Activated CD4-positive, alpha-beta T cell treated with anti-CD3 and anti-CD28 coated beads, Interleukin-2, amount 10 ng/mL, durations not matched to agents 7 days and 5 days (primary cell): ENCODE data around the gene ENGASE. TPM values are rescaled to one million over a fixed set of nuclear protein-coding genes. Genes with fewer than 3 reads are reported as not detected.

Source experiments
- CTCF ChIA-PET: fragments of 350-600 bp; sonication (Branson Sonifier 250); formaldehyde crosslinking; loops from one replicate; lab custom pipeline; 2021; ENCODE audit warnings: antibody characterized with exemption; lab: Charles Lee
- POLR2A ChIA-PET: fragments of 350-600 bp; sonication (Branson Sonifier 250); formaldehyde crosslinking; loops from one replicate; lab custom pipeline; 2021; ENCODE audit warnings: antibody characterized with exemption; lab: Charles Lee
- DNase-seq: peaks from one replicate; pipeline ENCODE4 v3.0.0-alpha.2; 2020
- H3K27ac Mint-ChIP-seq: one replicate; pipeline ENCODE4 v1.8.0; 2021; ENCODE audit warnings: mild to moderate bottlenecking, moderate library complexity, mixed read lengths
- H3K27me3 Mint-ChIP-seq: one replicate; pipeline ENCODE4 v1.8.0; 2021; ENCODE audit warnings: mixed read lengths
- H3K36me3 Mint-ChIP-seq: one replicate; pipeline ENCODE4 v1.8.0; 2021; ENCODE audit warnings: low read depth, mixed read lengths
- H3K4me1 Mint-ChIP-seq: one replicate; pipeline ENCODE4 v1.8.0; 2021; ENCODE audit warnings: mixed read lengths
- H3K4me3 Mint-ChIP-seq: one replicate; pipeline ENCODE4 v1.8.0; 2021; ENCODE audit warnings: mild to moderate bottlenecking, moderate library complexity, mixed read lengths
- H3K9me3 Mint-ChIP-seq: one replicate; pipeline ENCODE4 v1.8.0; 2021; ENCODE audit warnings: mixed read lengths
- total RNA-seq, 2 experiments: library from RNA; stranded (reverse); gene quantifications; one replicate each; pipeline ENCODE4 v1.2.3, GENCODE V29; 2021

Gene ENGASE
- total RNA-seq, 2 experiments from 2014 or later, result 30.8 to 36.1 TPM

- no peak for DNase-seq
- Mint-ChIP-seq H3K36me3 (no peaks in the 10 kb centered on the region), H3K27ac (no peak overlapping the region), H3K27me3 (peaks cover 11% of the 10 kb centered on the region), H3K4me3 (no peak overlapping the region), H3K9me3 (no peaks in the 10 kb centered on the region), H3K4me1 (no peaks in the 10 kb centered on the region)
- CTCF ChIA-PET, result interaction anchor here (0.6 to 1.3 kb wide), 3 partner anchors 12 to 363 kb away, joined by 3 read pairs; no protein-coding TSS in a partner anchor
- POLR2A ChIA-PET, result no interaction called here
Observed at GRCh38 chr17:79033046-79033616, 41.5 kb upstream of the ENGASE start.

GRCh38 chr17:79033741-79034501 lies 40.7 kb upstream of the ENGASE start:
- H3K9me3 Mint-ChIP-seq, result no peaks in the 10 kb centered on the region
- no peak overlapping the region for H3K27ac Mint-ChIP-seq
- no peak overlapping the region for H3K4me3 Mint-ChIP-seq
- CTCF ChIA-PET, result no interaction called here
- H3K27me3 Mint-ChIP-seq, result peaks cover 9% of the 10 kb centered on the region
- no peak for DNase-seq
- H3K4me1 Mint-ChIP-seq, result no peaks in the 10 kb centered on the region
- POLR2A ChIA-PET, result no interaction called here
- no peaks in the 10 kb centered on the region for H3K36me3 Mint-ChIP-seq

DNA sequence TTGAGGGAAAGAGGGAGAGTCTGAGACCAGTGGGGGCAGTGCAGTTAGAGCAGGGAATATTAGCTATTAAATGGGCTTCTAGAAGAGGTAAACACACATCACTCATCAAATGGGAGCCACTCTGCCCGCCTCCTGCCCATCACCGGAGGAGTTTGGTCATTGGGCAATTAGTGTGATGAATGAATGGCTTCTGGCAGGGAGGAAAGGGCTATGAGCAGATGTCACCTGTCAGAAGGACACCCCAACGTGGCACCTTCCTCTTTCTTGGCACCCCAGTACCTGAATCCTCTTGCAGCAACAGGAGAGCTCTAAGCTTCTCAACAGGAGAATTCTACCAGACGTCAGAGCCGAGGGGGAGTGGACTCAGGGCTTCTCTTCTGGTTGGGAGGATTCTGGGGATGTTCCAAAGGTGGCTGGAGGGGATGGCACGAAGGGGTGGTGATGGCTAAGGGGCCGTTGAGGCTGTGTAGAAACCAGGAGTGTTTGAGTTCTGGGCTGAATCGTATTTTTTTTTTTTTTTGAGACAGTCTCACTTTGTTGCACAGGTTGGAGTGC lies 39.6 kb upstream of the ENGASE start:
- Mint-ChIP-seq H3K36me3 (no peaks in the 10 kb centered on the region), H3K4me1 (no peaks in the 10 kb centered on the region), H3K4me3 (no peak overlapping the region), H3K9me3 (no peaks in the 10 kb centered on the region), H3K27me3 (peaks cover 5% of the 10 kb centered on the region), H3K27ac (no peak overlapping the region)
- DNase-seq, result no peak
- POLR2A ChIA-PET, result no interaction called here
- CTCF ChIA-PET, result no interaction called here

- H3K9me3 Mint-ChIP-seq, result no peaks in the 10 kb centered on the region
- no peak overlapping the region for H3K4me3 Mint-ChIP-seq
- H3K27ac Mint-ChIP-seq, result no peak overlapping the region
- POLR2A ChIA-PET, result no interaction called here
- CTCF ChIA-PET, result interaction anchor here (1.0 kb wide), 1 partner anchor 30 kb away, joined by 3 read pairs; no protein-coding TSS in a partner anchor
- H3K27me3 Mint-ChIP-seq, result peaks cover 3% of the 10 kb centered on the region
- no peaks in the 10 kb centered on the region for H3K36me3 Mint-ChIP-seq
- no peak for DNase-seq
- H3K4me1 Mint-ChIP-seq, result no peaks in the 10 kb centered on the region
Observed at GRCh38 chr17:79035686-79036085, 38.9 kb upstream of the ENGASE start.

DNA sequence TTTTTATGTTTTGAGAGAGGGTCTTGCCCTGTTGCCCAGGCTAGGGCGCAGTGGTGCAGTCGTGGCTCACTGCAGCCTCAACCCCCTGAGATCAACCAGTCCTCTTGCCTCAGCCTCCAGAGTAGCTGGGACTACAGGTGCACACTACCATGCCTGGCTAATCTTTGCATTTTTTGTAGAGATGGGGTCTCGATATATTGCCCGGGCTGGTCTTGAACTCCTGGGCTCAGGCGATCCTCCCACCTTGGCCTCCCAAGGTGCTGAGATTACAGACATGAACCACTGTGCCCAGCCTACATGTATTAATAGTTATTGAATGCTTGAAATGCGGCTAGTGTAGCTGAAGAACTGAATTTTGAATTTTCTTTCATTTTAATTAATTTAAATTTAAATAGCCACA lies 38.4 kb upstream of the ENGASE start:
- Mint-ChIP-seq H3K4me1 (no peaks in the 10 kb centered on the region), H3K36me3 (no peaks in the 10 kb centered on the region), H3K27ac (no peak overlapping the region), H3K4me3 (no peak overlapping the region), H3K9me3 (no peaks in the 10 kb centered on the region), H3K27me3 (peaks cover 3% of the 10 kb centered on the region)
- CTCF ChIA-PET, result interaction anchor here (0.9 to 1.0 kb wide), 2 partner anchors 16 to 29 kb away, joined by 3 read pairs; no protein-coding TSS in a partner anchor
- POLR2A ChIA-PET, result no interaction called here
- no peak for DNase-seq

GRCh38 chr17:79036596-79036995 lies 38.0 kb upstream of the ENGASE start:
- no peak overlapping the region for H3K27ac Mint-ChIP-seq
- no peaks in the 10 kb centered on the region for H3K9me3 Mint-ChIP-seq
- no peak for DNase-seq
- H3K4me3 Mint-ChIP-seq, result no peak overlapping the region
- H3K36me3 Mint-ChIP-seq, result no peaks in the 10 kb centered on the region
- peaks cover 2% of the 10 kb centered on the region for H3K27me3 Mint-ChIP-seq
- ChIA-PET POLR2A (no interaction called here), CTCF (interaction anchor here (0.9 to 1.0 kb wide), 2 partner anchors 16 to 29 kb away, joined by 3 read pairs; no protein-coding TSS in a partner anchor)
- H3K4me1 Mint-ChIP-seq, result no peaks in the 10 kb centered on the region

DNA sequence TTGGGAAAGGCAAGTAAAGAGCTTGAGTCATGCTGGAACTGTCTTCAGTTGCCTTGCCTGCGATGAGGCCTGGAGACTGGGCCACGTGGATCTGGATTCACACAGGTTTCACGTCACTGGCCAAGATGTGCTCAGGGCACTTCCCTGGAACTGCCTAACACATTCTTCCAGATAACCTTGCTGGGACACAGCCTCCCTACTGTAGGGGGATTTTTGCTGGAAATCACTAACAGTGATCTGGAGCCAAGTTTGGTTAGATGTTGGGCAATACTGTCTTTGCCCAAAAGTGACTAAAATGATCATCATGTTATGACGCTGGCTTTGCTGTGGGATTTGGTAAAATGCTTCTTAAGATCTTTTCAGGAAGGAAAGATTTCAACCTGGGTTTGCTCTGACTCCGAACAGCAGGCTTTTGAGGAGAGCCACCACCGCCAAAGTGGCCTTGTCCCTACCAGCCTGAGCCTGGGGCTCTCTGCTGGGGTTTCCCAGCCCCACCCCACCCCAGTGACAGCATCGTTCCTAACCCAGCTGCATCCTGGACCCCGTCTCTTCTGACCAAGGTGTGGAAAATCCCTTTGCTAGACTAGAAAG lies 36.0 kb upstream of the ENGASE start:
- DNase-seq, result no peak
- H3K4me3 Mint-ChIP-seq, result no peak overlapping the region
- H3K9me3 Mint-ChIP-seq, result peaks cover 7% of the 10 kb centered on the region
- ChIA-PET CTCF (no interaction called here), POLR2A (no interaction called here)
- no peaks in the 10 kb centered on the region for H3K4me1 Mint-ChIP-seq
- no peaks in the 10 kb centered on the region for H3K36me3 Mint-ChIP-seq
- H3K27me3 Mint-ChIP-seq, result no peaks in the 10 kb centered on the region
- H3K27ac Mint-ChIP-seq, result no peak overlapping the region

GRCh38 chr17:79039171-79039570 lies 35.5 kb upstream of the ENGASE start:
- CTCF ChIA-PET, result no interaction called here
- H3K27me3 Mint-ChIP-seq, result no peaks in the 10 kb centered on the region
- no peak for DNase-seq

DNA sequence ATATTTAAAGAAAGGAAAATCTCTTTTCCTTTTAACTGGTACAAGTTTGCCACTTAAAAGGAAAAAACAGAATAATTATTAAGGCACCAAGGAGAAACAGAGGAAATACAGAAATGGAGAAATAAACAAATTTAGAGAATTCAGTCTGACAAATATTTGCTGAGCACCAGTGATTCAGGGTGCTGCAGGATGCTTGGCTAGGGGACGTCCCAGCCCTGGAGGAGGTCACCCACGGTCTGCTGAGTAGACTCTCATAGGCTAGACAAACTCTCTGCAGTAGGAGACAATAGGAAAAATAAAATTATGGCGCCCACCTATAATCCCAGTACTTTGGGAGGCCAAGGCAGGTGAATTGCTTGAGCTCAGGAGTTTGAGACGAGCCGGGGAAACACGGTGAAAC lies 34.7 kb upstream of the ENGASE start:
- ChIA-PET CTCF (interaction anchor here (1.2 kb wide), 1 partner anchor 10 kb away, joined by 4 read pairs; no protein-coding TSS in a partner anchor), POLR2A (no interaction called here)
- no peak overlapping the region for H3K4me3 Mint-ChIP-seq
- no peak for DNase-seq
- H3K36me3 Mint-ChIP-seq, result no peaks in the 10 kb centered on the region
- H3K27ac Mint-ChIP-seq, result no peak overlapping the region
- peaks cover 7% of the 10 kb centered on the region for H3K9me3 Mint-ChIP-seq
- no peaks in the 10 kb centered on the region for H3K27me3 Mint-ChIP-seq
- no peaks in the 10 kb centered on the region for H3K4me1 Mint-ChIP-seq

More at GRCh38 chr17:79039171-79039570, 35.5 kb upstream of the ENGASE start:
- H3K27ac Mint-ChIP-seq, result no peak overlapping the region
- POLR2A ChIA-PET, result no interaction called here
- no peak overlapping the region for H3K4me3 Mint-ChIP-seq
- H3K4me1 Mint-ChIP-seq, result no peaks in the 10 kb centered on the region
- H3K36me3 Mint-ChIP-seq, result no peaks in the 10 kb centered on the region
- peaks cover 7% of the 10 kb centered on the region for H3K9me3 Mint-ChIP-seq

- POLR2A ChIA-PET, result no interaction called here
- no peak overlapping the region for H3K4me3 Mint-ChIP-seq
- H3K27ac Mint-ChIP-seq, result no peak overlapping the region
- CTCF ChIA-PET, result interaction anchor here (0.6 to 1.2 kb wide), 3 partner anchors 9 to 313 kb away, joined by 3 to 4 read pairs (median 4); no protein-coding TSS in a partner anchor
- no peaks in the 10 kb centered on the region for H3K4me1 Mint-ChIP-seq
- no peak for DNase-seq
- peaks cover 7% of the 10 kb centered on the region for H3K9me3 Mint-ChIP-seq
- H3K27me3 Mint-ChIP-seq, result no peaks in the 10 kb centered on the region
- no peaks in the 10 kb centered on the region for H3K36me3 Mint-ChIP-seq
Observed at GRCh38 chr17:79041041-79041570, 33.5 kb upstream of the ENGASE start.

- CTCF ChIA-PET, result interaction anchor here (0.9 to 1.1 kb wide), 2 partner anchors 12 kb away, joined by 4 to 5 read pairs; no protein-coding TSS in a partner anchor
- H3K27me3 Mint-ChIP-seq, result no peaks in the 10 kb centered on the region
- no peak overlapping the region for H3K4me3 Mint-ChIP-seq
- no peaks in the 10 kb centered on the region for H3K36me3 Mint-ChIP-seq
- H3K27ac Mint-ChIP-seq, result no peak overlapping the region
- H3K4me1 Mint-ChIP-seq, result no peaks in the 10 kb centered on the region
- no peak for DNase-seq
- peaks cover 7% of the 10 kb centered on the region for H3K9me3 Mint-ChIP-seq
- POLR2A ChIA-PET, result no interaction called here
Observed at GRCh38 chr17:79041723-79042420, 32.8 kb upstream of the ENGASE start.
